GM13977 (cell line): ENCODE data around the gene PDE7B.

Source experiments
- DNase-seq: peaks from one replicate; pipeline ENCODE4 v3.0.0; 2012; ENCODE audit warnings: low spot score
- in situ Hi-C: fragments of 300-500 bp; cut with MboI; formaldehyde crosslinking; loops from one replicate; pipeline ENCODE4 v1.12.0; 2022; ENCODE audit warnings: low sequenced_read_pairs, low pct_unique_long_range_greater_than_20kb, mixed read lengths, inconsistent platforms; ENCODE audit not compliant: unreplicated experiment
- TF ChIP-seq, protein P1 (sequence below): IDR thresholded peaks from 2 replicates; pipeline ENCODE4 v1.5.1; 2012; ENCODE audit warnings: mild to moderate bottlenecking, control low read depth; ENCODE audit not compliant: insufficient read depth; ENCODE audit errors: extremely low read depth, missing control alignments

PDE7B gene

DNA sequence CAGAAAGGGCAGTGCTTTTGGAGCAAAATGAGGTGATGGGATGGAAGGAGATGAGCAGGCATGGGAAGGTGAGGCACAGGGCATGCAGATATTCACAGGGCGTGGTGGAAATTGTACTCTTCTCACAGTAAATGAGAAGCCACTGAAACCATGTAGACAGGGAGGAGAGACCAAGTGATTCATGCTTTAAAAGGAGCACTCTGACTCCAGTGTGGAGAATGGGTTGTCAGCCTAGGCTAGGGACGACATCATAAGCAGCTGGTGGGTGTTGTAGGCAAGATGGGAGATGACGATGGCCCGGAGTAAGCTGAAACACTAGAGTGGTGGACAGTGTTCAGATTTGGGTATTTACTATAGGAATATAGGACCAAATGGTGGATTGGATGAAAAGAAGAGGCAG lies 18.4 kb downstream of the PDE7B start:
- in situ Hi-C loops = no loop called here
- no peak for DNase-seq
- TF ChIP-seq, protein P1, sequence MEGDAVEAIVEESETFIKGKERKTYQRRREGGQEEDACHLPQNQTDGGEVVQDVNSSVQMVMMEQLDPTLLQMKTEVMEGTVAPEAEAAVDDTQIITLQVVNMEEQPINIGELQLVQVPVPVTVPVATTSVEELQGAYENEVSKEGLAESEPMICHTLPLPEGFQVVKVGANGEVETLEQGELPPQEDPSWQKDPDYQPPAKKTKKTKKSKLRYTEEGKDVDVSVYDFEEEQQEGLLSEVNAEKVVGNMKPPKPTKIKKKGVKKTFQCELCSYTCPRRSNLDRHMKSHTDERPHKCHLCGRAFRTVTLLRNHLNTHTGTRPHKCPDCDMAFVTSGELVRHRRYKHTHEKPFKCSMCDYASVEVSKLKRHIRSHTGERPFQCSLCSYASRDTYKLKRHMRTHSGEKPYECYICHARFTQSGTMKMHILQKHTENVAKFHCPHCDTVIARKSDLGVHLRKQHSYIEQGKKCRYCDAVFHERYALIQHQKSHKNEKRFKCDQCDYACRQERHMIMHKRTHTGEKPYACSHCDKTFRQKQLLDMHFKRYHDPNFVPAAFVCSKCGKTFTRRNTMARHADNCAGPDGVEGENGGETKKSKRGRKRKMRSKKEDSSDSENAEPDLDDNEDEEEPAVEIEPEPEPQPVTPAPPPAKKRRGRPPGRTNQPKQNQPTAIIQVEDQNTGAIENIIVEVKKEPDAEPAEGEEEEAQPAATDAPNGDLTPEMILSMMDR = no peak

DNA sequence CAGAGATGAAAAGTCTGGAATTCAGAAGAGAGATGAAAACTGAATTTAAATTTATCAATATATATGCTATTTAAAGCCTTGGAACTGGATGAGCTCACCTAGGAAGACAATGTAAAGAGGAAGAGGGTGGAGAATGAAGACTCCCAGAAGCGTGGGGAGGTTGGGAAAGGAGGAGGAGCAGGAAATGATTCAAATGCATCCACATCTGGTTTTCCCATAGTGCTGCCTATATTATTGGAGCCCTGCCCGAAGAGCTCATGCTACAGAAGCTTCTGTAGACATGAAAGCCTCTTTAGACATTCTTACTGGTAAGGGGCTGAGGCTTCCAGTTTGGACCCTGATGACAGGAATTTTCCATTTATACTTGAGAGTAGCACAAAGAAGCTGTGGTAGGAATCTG lies 19.2 kb downstream of the PDE7B start:
- DNase-seq = no peak
- TF ChIP-seq, protein P1 = no peak
- in situ Hi-C loops = no loop called here

DNA sequence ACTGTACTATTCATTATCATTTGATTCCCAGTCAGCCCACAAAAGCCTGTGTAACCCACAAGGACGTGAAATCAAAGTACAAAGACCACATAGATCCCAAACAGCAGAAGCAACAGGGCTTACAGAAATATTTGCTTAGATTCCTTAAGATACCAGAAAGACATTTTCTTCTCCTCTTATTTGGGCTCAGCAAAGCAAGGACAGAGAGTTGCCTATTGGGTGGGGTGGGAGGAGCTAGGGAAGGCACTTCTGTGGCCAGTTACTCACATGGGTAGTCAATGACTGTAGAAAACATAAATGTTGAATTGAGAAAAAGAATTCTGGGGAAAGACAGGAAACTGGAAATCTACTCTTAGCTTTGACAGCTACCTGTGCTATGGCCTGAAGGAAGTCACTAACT lies 19.8 kb downstream of the PDE7B start:
- TF ChIP-seq, protein P1 = no peak
- DNase-seq = no peak
- in situ Hi-C loops = no loop called here

DNA sequence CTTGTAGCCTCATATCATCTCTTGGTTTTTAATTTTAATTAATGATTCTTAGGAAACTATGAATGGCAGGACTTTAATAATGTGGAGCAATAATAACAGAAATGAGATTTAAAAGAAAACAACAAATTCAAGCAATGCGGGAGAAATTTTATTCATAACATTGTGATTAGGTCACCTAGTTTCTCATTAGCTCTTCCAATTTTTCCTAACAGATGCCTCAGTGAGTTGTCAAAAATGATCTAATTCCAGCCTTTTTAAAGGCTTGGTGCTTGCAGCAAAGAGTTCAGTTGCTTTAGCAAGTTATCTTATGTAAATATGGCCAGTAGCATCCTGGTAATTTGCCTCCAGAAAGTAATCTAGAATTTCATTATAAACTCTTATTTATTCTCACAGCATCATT lies 20.4 kb downstream of the PDE7B start:
- no peak for DNase-seq
- TF ChIP-seq, protein P1 = no peak
- in situ Hi-C loops = no loop called here

DNA sequence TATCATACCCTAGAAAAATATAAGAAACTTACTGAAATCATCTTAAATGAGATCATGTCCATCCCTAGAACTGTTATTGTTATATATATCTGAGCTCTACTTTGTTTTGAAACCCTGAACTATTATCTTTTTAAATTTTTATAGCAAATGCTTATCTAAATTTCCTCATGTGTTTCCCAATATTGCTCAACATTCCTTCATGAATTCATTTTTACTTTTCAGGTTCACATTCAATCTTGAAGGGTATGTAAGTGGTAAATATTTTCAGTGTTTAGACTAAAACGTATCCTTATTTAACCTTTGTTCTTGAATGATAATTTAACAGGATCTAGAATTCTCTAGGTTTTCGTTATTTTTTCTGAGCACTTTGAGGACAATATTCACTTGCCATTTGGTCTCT lies 23.9 kb downstream of the PDE7B start:
- in situ Hi-C loops = no loop called here
- DNase-seq = no peak
- TF ChIP-seq, protein P1 = no peak

DNA sequence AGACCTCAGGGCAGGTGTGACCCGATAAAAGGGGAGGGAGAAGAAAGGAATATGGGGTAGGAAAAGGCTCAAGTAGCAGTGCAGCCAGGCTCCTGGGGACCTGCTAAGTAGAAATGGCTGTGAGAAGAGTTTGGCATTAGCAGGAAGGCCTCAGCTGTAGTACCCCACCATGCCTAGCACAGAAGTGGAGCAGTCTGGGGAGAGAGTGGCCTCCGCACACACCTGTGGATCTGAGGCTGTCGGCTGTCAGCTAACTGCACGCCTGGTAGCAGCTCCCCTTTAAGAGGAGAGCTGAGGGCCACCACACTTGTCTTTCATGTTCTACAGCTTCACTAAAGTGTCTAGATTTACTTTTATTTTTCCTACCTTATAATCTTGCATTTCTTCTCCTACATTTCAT lies 24.6 kb downstream of the PDE7B start:
- in situ Hi-C loops = no loop called here
- no peak for DNase-seq
- TF ChIP-seq, protein P1 = no peak

DNA sequence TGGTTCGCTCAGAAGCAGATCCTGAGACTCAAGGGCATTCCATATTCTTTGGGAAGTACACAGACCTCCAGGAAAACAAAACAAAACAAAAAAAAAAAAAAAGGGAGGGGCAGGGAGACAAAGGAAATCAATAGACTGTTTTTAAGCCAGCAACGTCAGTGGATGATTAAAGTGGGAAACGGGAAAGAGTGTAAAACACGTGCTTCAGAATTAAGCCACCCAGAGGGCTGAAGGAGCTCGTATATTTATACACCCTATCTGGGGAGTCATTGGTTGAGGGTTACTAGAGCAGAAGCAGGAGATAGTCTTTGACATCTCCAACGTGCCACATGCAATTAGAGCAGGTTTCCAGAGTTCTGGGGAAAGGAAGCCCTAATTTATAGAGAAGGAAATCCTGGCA lies 26.2 kb downstream of the PDE7B start:
- no peak for DNase-seq
- in situ Hi-C loops = no loop called here
- TF ChIP-seq, protein P1 = no peak
